Measurements from ENCODE around the gene CADM4. TPM values are rescaled to one million over a fixed set of nuclear protein-coding genes. Genes with fewer than 3 reads are reported as not detected.
A peak's percentile ranks its signal among the peaks of the same experiment; 100 is the strongest.

Gene CADM4
- total RNA-seq, 1 donor from 2014 or later = 2.9 TPM

DNA sequence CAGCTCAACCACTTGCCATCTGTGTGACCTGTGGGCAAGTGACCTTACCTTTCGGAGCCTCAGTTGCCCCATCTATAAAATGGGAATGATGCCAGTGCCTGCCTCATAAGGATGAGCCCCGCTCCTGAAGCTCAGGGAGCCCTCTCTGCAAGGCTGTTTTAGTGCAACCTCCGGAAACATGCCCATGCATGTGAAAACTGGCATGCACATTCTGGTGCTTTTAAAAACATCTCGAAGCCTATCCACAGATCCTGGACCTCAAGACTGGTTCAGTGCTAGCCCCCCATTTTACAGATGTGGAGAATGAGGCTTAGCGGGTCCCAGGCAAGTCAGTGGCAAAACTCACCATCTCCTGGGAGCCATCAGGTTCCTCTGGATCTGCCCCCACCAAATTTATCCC lies 5.6 kb downstream of the CADM4 start:
- DNase-seq (ENCODE audit: low spot score) = no peak

- DNase-seq (ENCODE audit: low spot score) = no peak
Measured at GRCh38 chr19:43633520-43633919, 6.1 kb downstream of the CADM4 start.

DNA sequence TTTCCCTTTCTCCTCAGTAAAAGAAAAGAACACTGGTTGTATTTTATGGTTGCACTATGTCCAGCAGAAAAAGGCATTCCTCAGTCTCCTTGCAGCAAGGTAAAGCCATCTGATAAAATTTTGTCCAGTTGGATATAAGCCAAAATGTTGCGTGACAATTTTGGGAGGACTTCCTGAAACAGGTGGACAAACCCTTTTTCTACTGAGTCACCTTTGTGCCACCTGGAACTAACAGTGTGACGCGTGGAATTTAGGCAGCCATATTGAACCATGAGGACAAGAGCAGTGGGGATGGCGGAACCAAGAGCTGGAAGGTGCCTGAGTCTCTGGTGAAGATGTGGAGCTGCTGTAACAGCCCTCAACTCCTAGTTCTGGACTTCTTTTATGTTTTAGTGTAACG lies 8.2 kb downstream of the CADM4 start:
- DNase-seq (ENCODE audit: low spot score) = no peak

DNA sequence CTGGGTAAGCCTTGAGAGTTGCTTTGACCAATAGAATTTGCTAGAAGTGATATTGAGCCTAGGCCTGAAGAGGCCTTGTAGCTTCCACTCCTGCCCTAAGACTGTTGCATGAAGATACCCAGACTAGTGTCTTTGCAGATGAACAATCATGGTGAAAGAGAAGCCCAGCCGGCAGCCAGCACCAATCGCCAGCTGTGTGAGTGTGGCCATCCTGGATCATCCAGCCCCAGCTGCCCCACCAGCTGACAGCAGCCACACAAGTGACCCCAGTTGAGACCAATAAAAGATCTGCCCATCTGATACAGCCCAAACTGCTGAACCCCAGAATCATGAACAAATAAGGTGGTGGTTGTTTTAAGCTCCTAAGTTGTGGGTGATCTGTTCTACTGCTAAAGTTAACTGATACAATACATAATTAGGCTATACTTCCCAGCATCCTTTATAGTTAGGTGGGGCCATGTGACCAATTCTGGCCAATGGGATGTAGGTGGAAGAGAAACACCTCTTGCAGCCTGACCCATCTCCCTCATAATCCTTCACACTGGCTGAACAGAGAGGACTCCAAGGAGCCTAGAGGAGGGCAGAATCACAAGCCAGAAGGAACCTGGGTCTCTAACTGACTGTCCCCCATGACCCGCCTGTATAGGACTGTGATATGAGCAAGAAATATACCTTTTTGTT lies 10.9 kb downstream of the CADM4 start:
- no peak for DNase-seq (ENCODE audit: low spot score)

- no peak for DNase-seq (ENCODE audit: low spot score)
Measured at GRCh38 chr19:43626838-43627237, 12.8 kb downstream of the CADM4 start.

GRCh38 chr19:43625918-43626579 lies 13.6 kb downstream of the CADM4 start:
- DNase-seq (ENCODE audit: low spot score) = no peak

DNA sequence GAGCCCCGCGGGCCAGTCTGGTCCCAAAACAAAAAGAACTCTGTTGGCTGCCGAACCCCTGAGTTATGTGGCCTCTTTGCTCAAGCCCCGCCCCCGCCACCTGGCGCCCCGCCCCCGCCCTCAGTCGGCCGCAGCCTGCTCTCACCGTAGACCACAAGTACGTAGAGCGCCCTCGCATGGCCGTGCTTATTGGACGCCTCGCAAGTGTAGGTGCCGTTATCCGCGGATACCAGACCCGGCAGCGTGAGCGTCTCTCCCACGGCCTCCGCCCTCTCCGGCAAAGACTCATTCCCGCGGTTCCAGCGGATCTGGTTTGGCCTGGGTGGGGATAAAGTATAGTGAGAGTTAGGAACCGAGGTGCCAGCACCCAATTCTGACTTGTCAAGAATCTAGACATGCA lies 14.7 kb downstream of the CADM4 start:
- no peak for DNase-seq (ENCODE audit: low spot score)

GRCh38 chr19:43623889-43624670 lies 15.6 kb downstream of the CADM4 start:
- DNase-seq (ENCODE audit: low spot score) = no peak

GRCh38 chr19:43622956-43623355 lies 16.7 kb downstream of the CADM4 start:
- DNase-seq (ENCODE audit: low spot score) = no peak

DNA sequence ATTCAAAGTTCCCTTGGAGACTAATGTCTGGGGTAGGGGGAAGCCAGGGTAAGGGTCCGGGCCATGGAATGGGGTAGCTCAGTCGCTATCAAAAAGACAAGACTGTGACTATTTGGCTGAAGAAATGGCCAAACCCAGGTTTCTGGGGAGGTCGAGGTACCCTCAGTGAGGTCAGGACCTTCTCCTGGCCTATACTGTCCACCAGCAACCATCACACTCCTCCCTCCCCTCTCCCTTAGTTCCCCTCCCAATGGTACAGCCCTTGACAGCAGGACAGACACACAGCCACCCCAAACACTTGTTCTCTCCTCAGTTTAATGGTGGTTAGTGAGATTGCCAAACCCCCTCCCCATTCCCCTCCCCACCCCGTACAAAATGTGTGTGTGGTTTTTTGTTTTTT lies 17.6 kb downstream of the CADM4 start:
- no peak for DNase-seq (ENCODE audit: low spot score)

DNA sequence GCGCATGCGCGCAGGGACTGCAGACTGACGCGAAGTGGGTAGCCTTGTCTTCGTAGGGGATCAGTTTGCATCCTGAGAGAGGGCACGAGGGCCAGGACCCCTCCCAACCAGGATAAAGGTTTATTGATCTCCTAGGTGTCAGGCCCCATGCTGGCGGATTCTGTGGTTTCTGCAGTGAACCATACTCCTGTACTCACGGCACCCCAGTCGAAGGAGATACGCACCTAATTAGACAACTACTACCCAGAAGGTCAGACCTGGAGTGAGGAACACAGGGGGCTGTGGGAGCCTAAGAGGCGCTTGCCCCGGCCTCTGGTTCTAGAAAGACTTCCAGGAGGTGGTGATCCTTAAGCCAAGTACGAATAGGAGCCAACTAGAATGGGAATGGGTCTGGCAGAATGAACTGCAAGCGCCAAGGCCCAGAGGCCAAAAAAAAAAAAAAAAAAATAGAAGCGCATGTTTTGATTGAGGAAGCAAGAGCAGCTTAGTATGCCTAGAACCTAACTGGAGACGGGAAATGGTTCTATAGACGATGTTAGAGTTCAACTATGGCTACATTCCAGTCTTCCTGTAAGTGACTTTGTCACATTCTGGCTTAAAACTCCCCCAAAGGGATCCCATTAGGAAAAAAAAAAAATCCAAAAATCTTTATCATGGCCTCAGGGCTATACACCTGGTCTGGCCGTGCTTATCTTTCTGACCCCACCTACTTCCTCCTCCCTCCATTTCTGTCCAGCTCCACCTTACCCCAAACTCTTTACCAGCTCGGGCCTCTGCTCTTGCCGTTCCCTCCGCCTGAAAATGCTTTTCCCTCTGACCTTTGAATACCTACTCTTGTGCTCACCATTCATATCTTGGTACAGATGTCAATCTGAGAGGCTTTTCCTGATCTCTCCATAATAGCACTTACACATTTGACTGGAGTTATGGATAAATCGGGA lies 19.3 kb downstream of the CADM4 start:
- DNase-seq (ENCODE audit: low spot score) = no peak

GRCh38 chr19:43619262-43620060 lies 20.2 kb downstream of the CADM4 start, which contains the start of gene ZNF428:
ZNF428 (minus strand) TSS chr19:43619629; CDS start chr19:43614304, 5,325 bp downstream.
- DNase-seq (ENCODE audit: low spot score) = peak; percentile 95

DNA sequence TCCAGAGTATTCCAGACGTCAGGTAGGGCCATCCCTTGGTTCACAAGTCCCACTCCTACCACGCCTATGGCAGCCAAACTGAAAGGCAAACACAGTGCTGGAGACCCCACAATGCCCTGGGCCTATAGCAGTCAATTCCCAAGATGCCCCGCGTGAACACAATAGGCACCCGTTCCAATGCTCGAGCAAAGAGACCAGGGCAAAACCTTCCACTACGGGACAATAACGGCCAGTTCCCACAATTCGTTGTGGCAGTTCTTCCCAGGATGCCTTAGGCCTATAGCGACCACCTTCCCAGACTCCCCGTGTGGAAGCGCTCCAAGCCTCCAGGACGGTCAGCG lies 20.8 kb downstream of the CADM4 start:
- no peak for DNase-seq (ENCODE audit: low spot score)

- no peak for DNase-seq (ENCODE audit: low spot score)
Measured at GRCh38 chr19:43616954-43617353, 22.7 kb downstream of the CADM4 start.

DNA sequence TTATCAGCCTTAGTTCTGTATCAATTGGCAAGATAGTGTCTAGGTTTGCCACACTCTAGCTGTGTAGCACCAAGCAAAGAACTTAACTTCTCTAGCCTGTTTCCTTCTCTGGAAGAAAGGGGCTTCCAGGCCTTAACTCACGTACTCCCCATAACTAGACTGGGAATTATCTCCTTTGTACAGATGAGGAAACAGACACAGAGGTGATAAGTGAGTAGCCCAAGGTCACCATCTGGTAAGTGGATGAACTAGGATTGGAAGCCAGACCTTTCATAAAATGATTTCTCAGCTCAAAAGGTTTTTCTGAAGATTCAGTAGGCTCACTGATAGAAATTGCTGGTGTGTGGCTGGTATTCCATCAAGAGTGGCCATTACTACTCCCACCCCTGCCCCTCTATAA lies 23.3 kb downstream of the CADM4 start:
- no peak for DNase-seq (ENCODE audit: low spot score)

- no peak for DNase-seq (ENCODE audit: low spot score)
Measured at GRCh38 chr19:43612374-43612773, 27.3 kb downstream of the CADM4 start.

DNA sequence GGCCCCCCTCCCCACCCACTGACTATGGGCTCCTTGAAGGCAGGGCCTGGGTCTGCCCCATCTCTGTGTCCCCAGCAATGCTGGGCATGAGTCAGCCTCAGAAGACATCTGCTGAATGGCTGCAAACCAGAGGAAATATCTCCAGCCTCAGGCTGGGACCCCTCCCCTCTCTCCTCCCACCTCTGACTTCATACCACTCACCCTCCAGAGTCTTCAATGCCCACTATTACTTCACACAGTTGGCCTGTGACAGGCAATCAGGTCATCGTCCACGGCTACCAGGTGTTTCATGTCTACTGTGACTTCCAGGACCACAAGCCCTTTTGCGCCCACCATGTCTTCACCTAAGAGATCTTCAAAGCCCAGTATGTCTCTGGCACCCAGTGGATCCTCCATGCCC lies 27.9 kb downstream of the CADM4 start, which contains the start of gene SRRM5:
TSS of gene SRRM5 (plus strand) at position 301 of the 400 bp plus-strand sequence. CDS start at position 335, 34 bp downstream.
- no peak for DNase-seq (ENCODE audit: low spot score)

- DNase-seq (ENCODE audit: low spot score) = no peak
Measured at GRCh38 chr19:43610493-43610892, 29.2 kb downstream of the CADM4 start.

DNA sequence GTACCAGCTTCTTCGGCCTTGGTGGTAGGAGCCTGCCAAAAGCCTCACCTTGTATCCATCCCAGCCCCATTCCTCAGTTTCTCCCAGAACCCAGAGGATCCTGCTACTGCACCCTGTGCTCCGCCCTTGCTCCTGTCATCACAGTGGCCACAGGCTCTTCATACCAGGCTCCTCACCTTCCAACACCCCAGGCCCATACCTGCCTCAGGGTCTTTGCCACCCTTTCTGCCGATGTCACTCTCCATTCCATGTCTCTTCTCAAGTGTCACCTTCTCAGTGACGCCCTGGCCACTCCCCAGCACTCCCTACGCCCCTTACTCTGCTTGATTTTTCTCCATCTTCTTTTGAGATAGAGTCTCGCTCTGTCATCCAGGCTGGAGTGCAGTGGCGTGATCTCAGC lies 29.8 kb downstream of the CADM4 start:
- no peak for DNase-seq (ENCODE audit: low spot score)

All from umbilical cord (tissue), 2 donors.